Prostate gland (tissue), 2 donors: ENCODE results near the gene PLCB4. TPM values are rescaled to one million over a fixed set of nuclear protein-coding genes. Genes with fewer than 3 reads are reported as not detected.

Experiments used
- DNase-seq: peaks from one replicate; pipeline ENCODE4 v3.0.0-alpha.2; 2019; ENCODE audit warnings: low spot score
- H3K27ac ChIP-seq, 2 donors: fragments of 200-600 bp; sonication (generic); 2 replicates each; pipeline ENCODE4 v1.5.1; 2017 to 2019
- H3K27me3 ChIP-seq: fragments of 200-600 bp; sonication (generic); replicated peaks from 2 replicates; pipeline ENCODE4 v1.5.1; 2019; ENCODE audit not compliant: insufficient read depth
- H3K36me3 ChIP-seq, 2 donors: fragments of 200-600 bp; sonication (generic); 1 replicate in 1 of 2; 2 replicates in 1 of 2; pipeline versions ENCODE4 v1.5.1 to v1.8.1; 2017 to 2019
- H3K4me1 ChIP-seq: fragments of 200-600 bp; sonication (generic); replicated peaks from 2 replicates; pipeline ENCODE4 v1.5.1; 2019
- H3K4me3 ChIP-seq, 2 donors: fragments of 200-600 bp; sonication (generic); 2 replicates each; pipeline ENCODE4 v1.5.1; 2017 to 2019
- H3K9me3 ChIP-seq: fragments of 200-600 bp; sonication (generic); 2 replicates; pipeline ENCODE4 v1.5.1; 2017
- CTCF ChIP-seq, 4 experiments: fragments of 200-600 bp in 2 of 4; fragments of 450-650 bp in 2 of 4; sonication (generic) in 2 of 4; IDR thresholded peaks; 1 replicate in 3 of 4; 2 replicates in 1 of 4; pipeline ENCODE4 v1.5.1; 2016 to 2019; ENCODE audit warnings: antibody characterized with exemption in 4 of 4, mild to moderate bottlenecking in 2 of 4, moderate library complexity in 2 of 4
- POLR2A ChIP-seq: fragments of 450-650 bp; IDR thresholded peaks from one replicate; pipeline ENCODE4 v1.6.1; 2016; ENCODE audit warnings: antibody characterized with exemption, mild to moderate bottlenecking
- POLR2AphosphoS5 ChIP-seq: sonication (generic); formaldehyde crosslinking; IDR thresholded peaks from one replicate; pipeline ENCODE4 v1.6.1; 2017; ENCODE audit warnings: antibody characterized with exemption
- WGBS: methylation state at CpG from one replicate; pipeline ENCODE4 v1.1.5; 2018; 5-methylcytosine and 5-hydroxymethylcytosine counted together
- intact Hi-C: fragments of 100-400 bp; cut with DNase I; formaldehyde crosslinking; loops from one replicate; pipeline ENCODE4 v1.14.2; 2022
- total RNA-seq, 2 donors: library from RNA; depleted of rRNA; stranded (reverse); fragments of >200 nt; gene quantifications; one replicate each; pipeline ENCODE4 v1.1.0, GENCODE V29; 2016

Gene PLCB4
- total RNA-seq, 2 donors from 2014 or later = 9.1 to 11.6 TPM

- no peaks in the 10 kb centered on the region for H3K27me3 ChIP-seq
- TF ChIP-seq CTCF (IDR thresholded peaks at IDR 0.05) (peak in 2 of 4 experiments; percentile 12 to 23), POLR2AphosphoS5 (no peak)
Measured at GRCh38 chr20:9467995-9468394, 399.1 kb downstream of the PLCB4 start.

GRCh38 chr20:9474835-9475415 lies 406.0 kb downstream of the PLCB4 start:
- 82% methylated on average over 2 of the region's 2 CpGs for WGBS
- H3K36me3 ChIP-seq = no peaks in the 10 kb centered on the region
- intact Hi-C loops = no loop called here

More at GRCh38 chr20:9467995-9468394, 399.1 kb downstream of the PLCB4 start:
- no peak for DNase-seq
- Histone ChIP-seq H3K9me3 (no peaks in the 10 kb centered on the region), H3K4me3 (no peak overlapping the region), H3K36me3 (no peaks in the 10 kb centered on the region), H3K27ac (no peak overlapping the region), H3K4me1 (no peaks in the 10 kb centered on the region)
- WGBS = 56% methylated on average over 3 of the region's 3 CpGs
- intact Hi-C loops = no loop called here

GRCh38 chr20:9475456-9475855 lies 406.6 kb downstream of the PLCB4 start:
- no peak for DNase-seq
- H3K9me3 ChIP-seq = no peaks in the 10 kb centered on the region
- H3K4me3 ChIP-seq = no peak overlapping the region
- no peaks in the 10 kb centered on the region for H3K4me1 ChIP-seq
- H3K27ac ChIP-seq = no peak overlapping the region
- TF ChIP-seq POLR2A (no peak), POLR2AphosphoS5 (no peak), CTCF (IDR thresholded peaks at IDR 0.05) (no peak)
- H3K27me3 ChIP-seq = no peaks in the 10 kb centered on the region
- H3K36me3 ChIP-seq = no peaks in the 10 kb centered on the region
- intact Hi-C loops = no loop called here

More at GRCh38 chr20:9474835-9475415, 406.0 kb downstream of the PLCB4 start:
- H3K4me1 ChIP-seq = no peaks in the 10 kb centered on the region
- TF ChIP-seq POLR2AphosphoS5 (no peak), POLR2A (no peak), CTCF (IDR thresholded peaks at IDR 0.05) (no peak)
- no peaks in the 10 kb centered on the region for H3K27me3 ChIP-seq
- no peak overlapping the region for H3K4me3 ChIP-seq
- no peak for DNase-seq
- no peaks in the 10 kb centered on the region for H3K9me3 ChIP-seq
- H3K27ac ChIP-seq = no peak overlapping the region

GRCh38 chr20:9476174-9476573 lies 407.3 kb downstream of the PLCB4 start:
- Histone ChIP-seq H3K27ac (no peak overlapping the region), H3K27me3 (no peaks in the 10 kb centered on the region), H3K4me1 (no peaks in the 10 kb centered on the region), H3K36me3 (no peaks in the 10 kb centered on the region), H3K9me3 (no peaks in the 10 kb centered on the region), H3K4me3 (no peak overlapping the region)
- intact Hi-C loops = no loop called here
- WGBS = 62% methylated on average over 4 of the region's 4 CpGs
- no peak for DNase-seq
- no peak for TF ChIP-seq POLR2AphosphoS5
- no peak for TF ChIP-seq POLR2A
- TF ChIP-seq CTCF (IDR thresholded peaks at IDR 0.05) = no peak

GRCh38 chr20:9476637-9477036 lies 407.8 kb downstream of the PLCB4 start:
- Histone ChIP-seq H3K27me3 (no peaks in the 10 kb centered on the region), H3K9me3 (no peaks in the 10 kb centered on the region), H3K4me3 (no peak overlapping the region), H3K4me1 (no peaks in the 10 kb centered on the region), H3K36me3 (no peaks in the 10 kb centered on the region), H3K27ac (no peak overlapping the region)
- 96% methylated on average over 7 of the region's 7 CpGs for WGBS
- no peak for TF ChIP-seq POLR2AphosphoS5
- TF ChIP-seq CTCF (IDR thresholded peaks at IDR 0.05) = no peak
- no peak for TF ChIP-seq POLR2A
- no peak for DNase-seq
- intact Hi-C loops = no loop called here
